GM19455 (cell line): ENCODE results near the gene HSBP1L1.
"Not testable (repeated sequence)": the region's sequence is repeated elsewhere in the genome, so short reads cannot be mapped to it uniquely, and the experiment has no call there.

ENCODE experiments used
- ATAC-seq: cut with Tn5 transposase; IDR thresholded peaks from one replicate; pipeline ENCODE4 v1.9.1; 2021; ENCODE audit not compliant: unreplicated experiment

Gene HSBP1L1

DNA sequence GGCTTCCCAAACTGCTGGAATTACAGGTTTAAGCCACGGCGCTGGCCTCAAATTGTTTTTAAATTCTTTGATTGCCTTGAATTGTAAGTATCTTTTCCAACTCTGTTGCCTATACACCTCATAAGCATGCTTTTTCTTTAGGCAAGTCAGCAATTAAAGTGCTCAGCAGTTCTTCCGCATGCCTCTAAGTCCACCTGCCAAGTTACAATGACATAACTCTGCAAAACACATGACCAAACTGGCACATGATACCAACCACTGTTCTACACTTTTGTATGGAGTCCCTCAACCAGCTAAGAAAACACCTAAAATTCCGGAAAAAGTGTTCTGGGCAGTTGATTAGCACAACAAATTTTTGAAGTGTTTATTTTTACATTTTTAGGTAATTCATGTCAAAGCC lies 18.8 kb downstream of the HSBP1L1 start:
- ATAC-seq, result no peak

DNA sequence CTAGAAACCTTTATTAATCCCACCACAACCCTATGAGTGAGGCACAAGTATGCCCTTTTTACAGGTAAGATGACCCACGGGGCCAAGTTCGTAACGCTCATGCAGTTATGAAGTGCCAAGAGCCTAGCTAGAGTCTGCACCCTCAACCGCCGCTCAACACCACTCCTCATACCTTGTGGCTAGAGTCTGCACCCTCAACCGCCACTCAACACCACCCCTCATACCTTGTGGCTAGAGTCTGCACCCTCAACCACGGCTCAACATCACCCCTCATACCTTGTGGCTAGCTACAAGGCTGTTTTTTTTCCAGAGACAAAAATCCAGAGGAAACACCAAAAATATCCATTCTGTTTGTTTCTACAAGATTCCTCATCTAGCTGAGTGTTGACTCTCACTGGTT lies 19.4 kb downstream of the HSBP1L1 start:
- ATAC-seq, result no peak

DNA sequence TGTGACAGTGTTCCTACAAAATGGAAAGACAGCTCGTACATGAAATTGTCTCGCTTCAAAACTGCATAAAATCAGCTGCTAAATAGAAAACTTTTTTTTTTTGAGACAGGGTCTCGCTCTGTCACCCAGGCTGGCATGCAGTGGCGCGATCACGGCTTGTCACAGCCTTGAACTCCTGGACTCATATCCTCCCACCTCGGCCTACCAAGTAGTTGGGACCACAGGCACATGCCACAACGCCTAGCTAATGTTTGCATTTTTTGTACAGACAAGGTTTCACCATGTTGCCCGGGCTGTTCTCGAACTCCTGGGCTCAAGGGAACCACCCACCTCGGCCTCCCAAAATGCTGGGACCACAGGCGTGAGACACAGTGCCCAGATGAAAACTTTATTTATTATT lies 20.7 kb downstream of the HSBP1L1 start:
- no peak for ATAC-seq

DNA sequence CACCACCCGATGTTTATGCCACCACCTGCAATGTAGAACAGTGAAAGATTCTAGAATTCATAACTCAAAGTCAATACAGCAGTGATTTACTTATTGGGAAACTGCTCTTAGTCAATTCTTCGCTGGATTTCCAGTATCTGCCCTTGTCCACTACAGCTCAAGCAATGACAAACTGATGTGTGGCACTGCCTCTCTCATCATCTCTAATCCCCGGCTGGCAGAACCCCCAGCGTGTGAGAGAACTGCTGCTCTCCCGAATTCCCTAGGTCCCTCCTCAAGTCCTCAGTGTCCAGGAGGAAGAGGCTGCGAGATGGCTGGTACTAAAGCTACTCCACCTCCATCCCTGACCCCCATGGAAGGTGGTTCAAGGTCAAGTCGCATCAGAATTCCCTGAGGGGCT lies 22.3 kb downstream of the HSBP1L1 start:
- ATAC-seq, result no peak

DNA sequence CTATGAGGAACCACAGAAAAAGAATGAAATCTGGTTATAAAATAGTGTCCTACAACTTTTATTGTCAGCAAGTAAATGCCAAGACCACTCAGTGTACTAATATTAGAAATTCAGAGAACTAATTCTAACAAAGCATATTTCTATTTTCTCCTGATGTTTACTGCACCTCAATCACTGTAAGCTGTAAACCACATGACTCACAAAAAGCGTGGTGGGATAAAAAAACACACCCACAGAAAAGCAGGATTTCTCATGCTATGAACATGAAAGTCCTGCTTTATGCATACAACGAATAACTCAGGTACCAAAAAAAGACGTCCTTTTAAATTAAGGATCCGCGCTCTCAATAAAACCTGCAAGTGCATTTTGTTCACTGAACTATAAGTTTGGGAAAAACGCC lies 23.1 kb downstream of the HSBP1L1 start:
- no peak for ATAC-seq

DNA sequence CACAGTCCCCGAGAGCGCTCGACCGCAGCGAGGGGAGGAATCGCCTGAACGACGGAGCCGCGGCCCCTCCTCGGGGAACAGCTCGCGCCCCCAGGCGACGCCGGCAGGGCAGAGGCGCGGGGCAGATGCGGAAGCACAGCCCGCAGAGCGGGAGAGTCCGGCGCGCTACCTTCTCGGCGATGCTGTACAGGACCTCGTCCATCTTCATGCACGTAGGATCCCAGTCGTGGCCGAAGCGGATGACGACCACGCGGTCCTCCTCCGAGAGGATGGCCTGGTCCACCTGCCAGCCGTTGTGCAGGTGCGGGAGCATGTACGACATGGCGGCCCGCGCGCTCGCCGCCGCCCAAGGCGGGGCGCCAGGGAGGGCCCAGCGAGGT lies 23.6 kb downstream of the HSBP1L1 start:
- peak; percentile 76 for ATAC-seq

DNA sequence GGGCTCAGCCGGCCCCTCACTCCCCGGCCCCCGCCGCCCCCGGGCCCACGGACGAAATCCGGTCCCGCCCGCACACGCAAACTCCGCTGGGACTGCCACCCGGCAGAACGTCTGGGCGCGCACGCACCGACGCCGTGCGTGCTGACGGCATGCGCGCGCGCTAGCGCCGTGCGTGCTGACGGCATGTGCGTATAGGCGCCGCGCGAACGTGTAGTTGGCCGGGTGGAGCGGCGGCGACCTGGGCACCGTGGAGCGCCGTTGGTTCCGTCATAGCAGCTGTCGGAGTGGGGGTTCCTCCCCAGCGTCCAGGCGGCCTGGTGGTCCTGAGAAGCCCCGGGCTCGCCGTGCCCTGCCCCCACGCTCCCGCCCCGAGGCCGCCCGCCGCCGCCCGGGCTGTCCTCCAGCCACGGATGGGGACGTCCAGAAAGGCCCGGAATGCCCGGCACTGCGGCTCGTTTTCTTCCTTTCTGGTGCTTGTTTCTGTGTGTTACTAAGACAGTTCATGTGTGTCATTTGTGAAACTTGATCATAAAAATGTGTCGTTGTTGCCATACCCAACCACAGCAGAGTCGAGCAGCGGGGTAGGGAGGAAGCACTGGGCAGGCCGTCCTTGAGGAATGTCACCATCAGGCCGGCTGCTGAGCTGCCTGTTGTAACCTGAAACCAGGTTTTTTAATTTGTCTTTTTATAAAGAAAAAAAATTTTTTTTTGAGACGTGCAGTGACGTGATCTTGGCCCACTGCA lies 24.2 kb downstream of the HSBP1L1 start, which contains the start of gene TXNL4A:
Gene TXNL4A, minus strand, starts transcription at position 113 of the 744 bp plus-strand sequence. CDS start 171 bp downstream, outside the sequence.
- peak; percentile 98 for ATAC-seq

DNA sequence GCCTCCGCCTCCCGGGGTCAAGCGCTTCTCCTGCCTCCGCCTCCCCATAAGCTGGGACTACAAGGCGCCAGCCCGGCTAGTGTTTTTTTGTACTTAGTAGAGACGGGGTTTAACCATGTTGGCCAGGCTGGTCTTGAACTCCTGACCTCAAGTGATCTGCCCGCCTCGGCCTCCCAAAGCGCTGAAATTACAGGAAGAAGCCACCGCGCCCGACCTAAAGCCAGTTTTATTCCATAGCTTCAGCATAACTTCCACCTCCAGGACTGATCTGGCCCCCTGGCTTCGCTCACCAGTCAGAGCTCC lies 24.7 kb downstream of the HSBP1L1 start:
- no peak for ATAC-seq

DNA sequence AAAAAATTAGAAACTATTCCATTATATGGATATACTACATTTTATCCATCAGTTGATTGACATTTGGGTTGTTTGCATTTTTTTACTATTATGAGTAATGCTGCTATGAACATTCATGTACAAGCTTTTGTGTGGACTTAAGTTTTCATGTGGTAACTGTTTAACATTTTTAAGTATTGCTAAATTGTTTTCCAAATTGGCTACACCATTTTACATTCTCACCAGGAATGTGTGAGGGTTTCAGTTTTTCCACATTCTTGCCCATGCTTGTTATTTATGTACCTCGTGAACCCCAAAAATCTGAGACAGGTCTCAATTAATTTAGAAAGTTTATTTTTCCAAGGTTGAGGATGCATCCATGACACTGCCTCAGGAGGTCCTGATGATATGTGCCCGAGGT lies 27.1 kb downstream of the HSBP1L1 start:
- ATAC-seq, result no peak

DNA sequence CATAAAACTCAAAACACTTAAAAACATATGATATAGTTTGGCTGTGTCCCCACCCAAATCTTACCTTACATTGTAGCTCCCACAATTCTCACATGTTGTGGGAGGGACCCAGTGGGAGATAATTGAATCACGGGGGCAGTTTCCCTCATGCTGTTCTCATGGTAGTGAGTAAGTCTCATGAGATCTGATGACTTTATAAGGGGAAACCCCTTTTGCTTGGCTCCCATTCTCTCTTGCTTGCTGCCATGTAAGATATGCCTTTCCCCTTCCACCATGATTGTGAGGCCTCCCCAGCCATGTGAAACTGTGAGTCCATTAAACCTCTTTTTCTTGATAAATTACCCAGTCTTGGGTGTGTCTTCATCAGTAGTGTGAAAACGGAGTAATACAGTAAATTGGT lies 35.3 kb downstream of the HSBP1L1 start:
- not testable (repeated sequence) for ATAC-seq

DNA sequence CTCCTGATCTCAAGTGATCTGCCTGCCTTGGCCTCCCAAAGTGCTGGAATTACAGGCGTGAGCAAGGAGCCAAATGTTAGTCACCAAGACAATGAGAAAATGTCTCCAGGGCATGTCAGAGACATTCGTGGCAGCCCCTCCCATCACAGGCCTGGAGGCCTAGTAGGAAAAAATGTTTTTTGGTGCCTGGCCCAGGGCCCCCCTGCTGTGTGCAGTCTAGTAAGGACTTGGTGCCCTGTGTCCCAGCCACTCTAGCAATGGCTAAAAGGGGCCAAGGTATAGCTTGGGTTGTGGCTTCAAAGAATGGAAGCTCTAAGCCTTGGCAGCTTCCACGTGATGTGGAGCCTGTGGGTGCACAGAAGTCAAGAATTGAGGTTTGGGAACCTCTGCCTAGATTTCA lies 36.4 kb downstream of the HSBP1L1 start:
- no peak for ATAC-seq

DNA sequence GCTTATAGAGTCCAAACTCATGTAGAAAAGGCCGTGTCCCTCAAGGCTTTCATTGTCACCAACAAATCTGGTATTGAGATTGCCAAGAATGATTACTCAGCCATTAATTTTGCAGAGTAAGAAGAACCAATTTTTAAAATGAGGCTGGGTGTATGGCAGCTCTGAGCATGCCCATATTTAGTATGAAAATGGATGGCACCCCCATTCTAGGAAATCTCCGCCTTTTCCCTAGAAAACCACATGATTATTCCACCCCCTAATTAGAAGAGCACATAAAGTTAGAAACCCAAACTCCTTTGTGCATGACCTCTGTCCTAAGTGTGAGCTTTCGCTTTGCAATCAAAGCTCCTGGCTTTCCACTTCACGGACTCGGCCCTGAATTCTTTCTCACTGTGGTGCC lies 38.0 kb downstream of the HSBP1L1 start:
- no peak for ATAC-seq

DNA sequence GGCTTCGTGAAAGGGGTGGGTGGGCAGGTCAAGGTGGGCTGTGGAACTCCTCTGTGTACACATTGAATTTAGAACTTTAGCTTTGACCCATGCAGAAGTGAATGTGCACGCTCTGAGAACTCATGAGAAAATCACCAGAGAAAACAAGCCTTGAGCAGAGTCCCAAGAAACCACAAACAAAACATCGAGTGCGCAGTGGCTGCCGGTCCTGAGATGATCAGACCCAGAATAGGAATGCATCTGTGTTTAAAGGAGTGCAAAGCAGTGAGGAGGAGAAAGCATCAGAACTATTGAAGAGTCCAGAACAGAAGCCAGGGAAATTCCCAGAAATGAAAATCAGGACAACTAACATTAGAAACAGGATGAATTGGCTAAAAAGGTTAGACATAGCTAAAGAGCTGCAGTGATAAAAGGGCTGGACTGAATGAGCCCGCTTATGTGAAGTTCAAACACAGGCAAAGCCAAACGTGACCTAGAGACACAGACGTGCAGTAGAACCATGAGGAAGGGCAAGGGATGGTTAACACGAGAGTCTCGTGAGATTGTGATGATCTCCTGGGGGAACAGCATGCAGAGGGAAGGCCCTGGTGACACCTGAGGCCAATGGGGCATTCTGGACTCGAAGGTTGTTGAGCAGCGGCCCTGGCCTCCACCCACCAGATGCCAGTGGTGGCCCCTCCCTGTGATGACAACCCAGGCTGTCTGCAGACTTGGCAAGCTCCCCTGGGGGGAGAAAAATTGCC lies 40.3 kb downstream of the HSBP1L1 start:
- no peak for ATAC-seq

DNA sequence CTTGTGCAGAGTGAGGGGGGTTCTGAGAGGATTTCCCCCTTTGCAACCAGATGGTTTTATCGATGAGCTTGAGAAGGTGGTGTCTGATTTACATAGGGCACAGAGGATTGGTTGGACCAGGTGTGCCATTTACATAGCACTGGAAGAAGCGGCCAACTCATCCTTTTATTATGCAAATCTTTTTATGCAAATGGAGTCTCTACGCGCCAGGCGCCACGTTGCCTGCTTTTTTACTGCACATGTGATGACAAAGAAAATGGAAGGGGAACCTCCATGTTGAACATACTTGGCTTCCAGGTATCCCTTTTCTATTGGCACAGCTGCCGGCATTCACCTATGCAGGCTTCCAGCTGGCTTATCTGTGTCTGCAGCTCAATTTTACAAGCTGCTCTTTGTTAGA lies 42.3 kb downstream of the HSBP1L1 start:
- no peak for ATAC-seq

DNA sequence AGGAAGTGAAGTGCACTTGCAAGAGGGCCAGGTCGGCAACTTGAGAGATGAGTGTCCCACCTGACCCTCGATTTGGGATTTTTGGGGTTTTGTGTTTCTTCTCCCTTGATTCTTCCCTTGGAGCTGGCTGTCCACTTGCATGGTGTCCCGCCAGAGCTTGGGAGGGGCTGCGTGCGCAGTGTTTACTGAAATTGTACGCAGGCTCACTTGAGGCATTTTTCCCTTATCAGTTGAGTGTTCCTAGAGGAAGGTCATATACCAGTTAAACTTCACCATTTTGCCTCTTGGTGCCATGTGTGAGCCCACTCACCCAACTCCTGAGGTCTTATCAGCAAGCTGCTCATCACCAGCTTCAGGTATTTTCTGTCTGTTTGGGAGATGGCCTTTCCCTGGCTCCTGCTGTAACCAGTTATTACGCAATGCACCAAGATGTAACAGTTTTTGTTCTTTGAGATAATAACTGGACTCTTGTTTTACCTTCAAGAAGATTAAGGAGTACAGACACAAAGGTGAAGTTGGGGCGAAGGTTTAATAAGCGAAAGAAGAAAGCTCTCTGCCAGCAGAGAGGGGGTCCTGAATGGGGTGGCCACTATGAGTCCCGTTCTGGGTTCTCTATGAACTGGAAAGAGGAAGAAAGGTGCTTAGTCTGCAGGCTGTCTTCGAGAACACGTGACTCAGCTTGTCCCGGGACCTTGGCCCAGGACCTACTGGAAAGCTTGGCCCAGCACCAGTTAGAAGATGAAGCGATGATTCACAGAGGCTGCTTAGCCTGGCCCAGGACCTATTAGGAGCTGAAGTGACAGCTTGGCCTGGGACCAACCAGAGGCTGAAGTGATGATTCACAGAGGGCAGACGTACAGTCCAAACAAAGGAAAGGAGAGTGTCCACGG lies 45.5 kb downstream of the HSBP1L1 start:
- ATAC-seq, result no peak

DNA sequence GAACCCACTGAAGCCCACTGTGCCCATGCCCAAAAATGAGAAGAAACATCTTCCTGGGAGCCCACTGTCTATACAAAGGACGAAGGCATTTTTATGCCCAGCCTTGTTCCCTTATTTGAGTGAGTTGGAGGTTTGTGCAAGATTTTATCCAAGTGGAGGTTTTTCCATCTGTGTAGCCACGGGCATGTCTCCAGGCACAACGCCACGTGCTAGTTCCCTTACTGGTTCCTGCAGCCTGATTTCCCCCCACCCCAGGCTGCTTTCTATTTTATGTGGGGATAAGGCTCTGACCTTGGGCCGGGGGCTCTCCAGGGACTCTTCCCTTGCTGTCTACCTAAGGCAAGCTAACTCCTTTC lies 46.1 kb downstream of the HSBP1L1 start:
- no peak for ATAC-seq

DNA sequence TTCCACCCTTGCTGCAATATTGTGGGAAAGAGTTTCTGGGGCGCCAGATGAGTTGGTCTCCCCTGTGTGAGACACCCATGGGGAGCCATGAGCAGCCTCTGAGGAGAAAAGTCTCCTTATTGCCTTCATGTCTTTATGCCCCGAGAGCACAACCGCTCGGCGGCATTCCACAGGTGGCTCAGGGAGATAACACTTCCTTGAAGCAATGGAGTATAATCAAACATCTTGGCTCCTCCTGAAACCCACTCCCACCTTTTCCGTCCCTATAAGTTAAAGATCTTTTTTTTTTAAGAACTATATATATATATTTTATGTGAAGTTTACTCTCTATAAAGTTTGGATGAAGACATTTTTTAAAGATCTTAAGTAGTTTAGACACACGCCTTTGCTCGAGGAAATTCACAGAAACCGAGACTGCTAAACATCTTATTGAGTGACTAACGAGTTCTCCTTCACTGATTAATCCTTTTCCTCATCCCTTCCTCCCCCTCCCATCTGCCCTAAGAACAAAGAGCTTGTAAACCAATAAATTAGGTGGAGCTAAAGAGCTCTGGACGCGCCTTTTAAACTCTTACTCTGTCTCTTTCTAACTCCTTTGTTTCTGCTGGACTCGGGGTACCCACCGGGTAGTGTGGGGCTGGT lies 47.2 kb downstream of the HSBP1L1 start:
- not testable (repeated sequence) for ATAC-seq

DNA sequence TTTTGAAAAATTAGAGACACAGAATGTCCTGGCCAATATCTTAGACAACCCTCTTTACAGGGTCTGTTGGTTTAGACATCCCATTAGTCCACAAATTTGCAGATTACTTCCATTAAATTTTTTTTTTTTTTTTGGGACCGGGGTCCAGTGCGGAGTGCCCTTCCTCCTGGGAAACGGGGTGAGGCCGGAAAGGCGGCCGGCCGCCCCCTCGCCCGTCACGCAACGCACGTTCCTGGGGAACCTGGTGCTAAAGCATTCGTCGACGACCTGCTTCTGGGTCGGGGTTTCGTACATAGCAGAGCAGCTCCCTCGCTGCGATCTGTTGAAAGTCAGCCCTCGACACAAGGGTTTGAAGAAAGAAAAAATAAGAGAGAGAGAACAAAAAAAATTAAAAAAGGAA lies 48.3 kb downstream of the HSBP1L1 start:
- ATAC-seq, result no peak
